Sigmoid colon (tissue), 3 donors: Measurements from ENCODE around the gene GNB3.

Experiments used
- CTCF ChIP-seq, 4 experiments: fragments of 450-650 bp in 3 of 4; fragments of 200-600 bp in 1 of 4; IDR thresholded peaks; one replicate each; pipeline ENCODE4 v1.5.1; 2016 to 2019; ENCODE audit warnings: antibody characterized with exemption in 4 of 4, mild to moderate bottlenecking in 3 of 4, moderate library complexity in 2 of 4
- POLR2A ChIP-seq, 2 donors: fragments of 450-650 bp; IDR thresholded peaks; one replicate each; pipeline ENCODE4 v1.6.1; 2016; ENCODE audit warnings: antibody characterized with exemption in 2 of 2, mild to moderate bottlenecking in 2 of 2, moderate library complexity in 2 of 2

DNA sequence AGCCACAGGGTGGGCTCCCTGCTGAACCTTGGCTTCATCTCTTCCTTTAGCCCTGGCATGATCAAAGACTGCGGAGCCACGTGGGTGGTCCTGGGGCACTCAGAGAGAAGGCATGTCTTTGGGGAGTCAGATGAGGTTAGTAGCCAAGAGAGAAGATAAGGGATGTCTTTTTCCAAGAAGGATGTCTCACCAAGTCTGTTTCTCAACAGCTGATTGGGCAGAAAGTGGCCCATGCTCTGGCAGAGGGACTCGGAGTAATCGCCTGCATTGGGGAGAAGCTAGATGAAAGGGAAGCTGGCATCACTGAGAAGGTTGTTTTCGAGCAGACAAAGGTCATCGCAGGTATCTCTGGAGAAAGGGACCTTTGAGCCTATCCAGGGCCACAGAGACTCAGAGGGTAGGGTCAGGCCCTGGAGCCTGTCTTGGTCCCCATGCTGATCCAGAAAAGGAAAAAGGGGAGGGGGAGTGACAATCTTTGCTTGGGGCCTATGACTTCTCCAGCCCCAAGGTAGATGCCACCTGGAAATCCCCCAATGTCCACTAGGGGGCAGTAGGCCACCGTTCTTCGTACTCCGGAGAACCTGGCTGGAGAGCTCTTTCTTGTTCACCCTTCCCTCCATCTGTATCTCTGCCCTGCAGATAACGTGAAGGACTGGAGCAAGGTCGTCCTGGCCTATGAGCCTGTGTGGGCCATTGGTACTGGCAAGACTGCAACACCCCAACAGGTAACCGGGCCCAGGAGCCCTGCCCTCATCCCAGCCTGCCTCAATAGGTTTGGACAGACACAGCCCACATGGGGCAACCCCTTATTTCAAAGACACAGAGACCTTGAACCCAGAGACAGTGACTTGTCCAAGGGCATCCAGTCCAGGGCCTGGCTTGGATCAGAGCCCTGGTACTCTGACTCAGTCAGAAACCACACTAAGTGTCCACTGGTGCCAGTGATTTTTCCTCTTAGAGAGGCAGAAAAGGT lies 28.6 kb downstream of the GNB3 start:
- TF ChIP-seq CTCF (IDR thresholded peaks at IDR 0.05), result peak; percentile 71 to 91 (median 89)
- TF ChIP-seq POLR2A (IDR thresholded peaks at IDR 0.05), result no peak
